ENCODE data around the gene SLC23A2.

SLC23A2 gene

GRCh38 chr20:4844325-4844724 lies 157.0 kb downstream of the SLC23A2 start:
- Histone ChIP-seq H3K4me3 (ENCODE audit: insufficient read length, low read depth) (no peak overlapping the region), H3K36me3 (ENCODE audit: insufficient read depth, insufficient read length, low read length) (no peaks in the 10 kb centered on the region), H3K27me3 (ENCODE audit: insufficient read depth, insufficient read length) (no peaks in the 10 kb centered on the region), H3K4me1 (ENCODE audit: insufficient read depth, insufficient read length) (no peaks in the 10 kb centered on the region), H3K9ac (ENCODE audit: insufficient read length, low read depth) (no peak overlapping the region), H3K9me3 (ENCODE audit: insufficient read depth, low read length) (no peaks in the 10 kb centered on the region)
- TF ChIP-seq ZNF274 (IDR thresholded peaks at IDR 0.05; ENCODE audit: low read depth, low read length) (no peak), YY1 (IDR thresholded peaks at IDR 0.05; ENCODE audit: insufficient read depth, insufficient read length) (no peak), SUZ12 (IDR thresholded peaks at IDR 0.05; ENCODE audit: extremely low read depth, insufficient read depth, insufficient read length) (no peak)
- no peak for DNase-seq (ENCODE audit: low read depth, low spot score)

- Histone ChIP-seq H3K4me1 (ENCODE audit: insufficient read depth, insufficient read length) (no peaks in the 10 kb centered on the region), H3K36me3 (ENCODE audit: insufficient read depth, insufficient read length, low read length) (no peaks in the 10 kb centered on the region), H3K4me3 (ENCODE audit: insufficient read length, low read depth) (no peak overlapping the region), H3K9me3 (ENCODE audit: insufficient read depth, low read length) (no peaks in the 10 kb centered on the region), H3K27me3 (ENCODE audit: insufficient read depth, insufficient read length) (no peaks in the 10 kb centered on the region), H3K9ac (ENCODE audit: insufficient read length, low read depth) (no peak overlapping the region)
- no peak for DNase-seq (ENCODE audit: low read depth, low spot score)
- no peak for TF ChIP-seq ZNF274 (IDR thresholded peaks at IDR 0.05; ENCODE audit: low read depth, low read length)
Measured at GRCh38 chr20:4840801-4841200, 160.5 kb downstream of the SLC23A2 start.

- H3K9me3 ChIP-seq (ENCODE audit: insufficient read depth, low read length), result no peaks in the 10 kb centered on the region
- no peak overlapping the region for H3K9ac ChIP-seq (ENCODE audit: insufficient read length, low read depth)
- no peak overlapping the region for H3K4me3 ChIP-seq (ENCODE audit: insufficient read length, low read depth)
- no peak for TF ChIP-seq ZNF274 (IDR thresholded peaks at IDR 0.05; ENCODE audit: low read depth, low read length)
- no peak for TF ChIP-seq YY1 (IDR thresholded peaks at IDR 0.05; ENCODE audit: insufficient read depth, insufficient read length)
- TF ChIP-seq SUZ12 (IDR thresholded peaks at IDR 0.05; ENCODE audit: extremely low read depth, insufficient read depth, insufficient read length), result no peak
- H3K4me1 ChIP-seq (ENCODE audit: insufficient read depth, insufficient read length), result peaks cover 5% of the 10 kb centered on the region
- no peaks in the 10 kb centered on the region for H3K27me3 ChIP-seq (ENCODE audit: insufficient read depth, insufficient read length)
- no peaks in the 10 kb centered on the region for H3K36me3 ChIP-seq (ENCODE audit: insufficient read depth, insufficient read length, low read length)
- DNase-seq (ENCODE audit: low read depth, low spot score), result no peak
Measured at GRCh38 chr20:4838526-4838925, 162.8 kb downstream of the SLC23A2 start.

GRCh38 chr20:4837760-4838159 lies 163.6 kb downstream of the SLC23A2 start:
- Histone ChIP-seq H3K4me1 (ENCODE audit: insufficient read depth, insufficient read length) (peaks cover 5% of the 10 kb centered on the region), H3K4me3 (ENCODE audit: insufficient read length, low read depth) (no peak overlapping the region), H3K9ac (ENCODE audit: insufficient read length, low read depth) (no peak overlapping the region), H3K9me3 (ENCODE audit: insufficient read depth, low read length) (no peaks in the 10 kb centered on the region), H3K27me3 (ENCODE audit: insufficient read depth, insufficient read length) (no peaks in the 10 kb centered on the region), H3K36me3 (ENCODE audit: insufficient read depth, insufficient read length, low read length) (no peaks in the 10 kb centered on the region)
- TF ChIP-seq ZNF274 (IDR thresholded peaks at IDR 0.05; ENCODE audit: low read depth, low read length), result no peak
- no peak for TF ChIP-seq SUZ12 (IDR thresholded peaks at IDR 0.05; ENCODE audit: extremely low read depth, insufficient read depth, insufficient read length)
- TF ChIP-seq YY1 (IDR thresholded peaks at IDR 0.05; ENCODE audit: insufficient read depth, insufficient read length), result no peak
- no peak for DNase-seq (ENCODE audit: low read depth, low spot score)

- H3K27me3 ChIP-seq (ENCODE audit: insufficient read depth, insufficient read length), result no peaks in the 10 kb centered on the region
- no peaks in the 10 kb centered on the region for H3K9me3 ChIP-seq (ENCODE audit: insufficient read depth, low read length)
- no peak overlapping the region for H3K9ac ChIP-seq (ENCODE audit: insufficient read length, low read depth)
- H3K36me3 ChIP-seq (ENCODE audit: insufficient read depth, insufficient read length, low read length), result no peaks in the 10 kb centered on the region
- no peak for TF ChIP-seq YY1 (IDR thresholded peaks at IDR 0.05; ENCODE audit: insufficient read depth, insufficient read length)
- TF ChIP-seq ZNF274 (IDR thresholded peaks at IDR 0.05; ENCODE audit: low read depth, low read length), result no peak
- no peak for TF ChIP-seq SUZ12 (IDR thresholded peaks at IDR 0.05; ENCODE audit: extremely low read depth, insufficient read depth, insufficient read length)
- no peak overlapping the region for H3K4me3 ChIP-seq (ENCODE audit: insufficient read length, low read depth)
- peaks cover 5% of the 10 kb centered on the region for H3K4me1 ChIP-seq (ENCODE audit: insufficient read depth, insufficient read length)
- DNase-seq (ENCODE audit: low read depth, low spot score), result no peak
Measured at GRCh38 chr20:4836935-4837334, 164.4 kb downstream of the SLC23A2 start.

GRCh38 chr20:4836473-4836872 lies 164.8 kb downstream of the SLC23A2 start:
- Histone ChIP-seq H3K4me3 (ENCODE audit: insufficient read length, low read depth) (no peak overlapping the region), H3K9me3 (ENCODE audit: insufficient read depth, low read length) (no peaks in the 10 kb centered on the region), H3K36me3 (ENCODE audit: insufficient read depth, insufficient read length, low read length) (no peaks in the 10 kb centered on the region), H3K4me1 (ENCODE audit: insufficient read depth, insufficient read length) (peaks cover 5% of the 10 kb centered on the region), H3K27me3 (ENCODE audit: insufficient read depth, insufficient read length) (no peaks in the 10 kb centered on the region), H3K9ac (ENCODE audit: insufficient read length, low read depth) (no peak overlapping the region)
- no peak for TF ChIP-seq ZNF274 (IDR thresholded peaks at IDR 0.05; ENCODE audit: low read depth, low read length)
- TF ChIP-seq YY1 (IDR thresholded peaks at IDR 0.05; ENCODE audit: insufficient read depth, insufficient read length), result no peak
- no peak for TF ChIP-seq SUZ12 (IDR thresholded peaks at IDR 0.05; ENCODE audit: extremely low read depth, insufficient read depth, insufficient read length)
- no peak for DNase-seq (ENCODE audit: low read depth, low spot score)

GRCh38 chr20:4835244-4836177 lies 165.8 kb downstream of the SLC23A2 start:
- Histone ChIP-seq H3K27me3 (ENCODE audit: insufficient read depth, insufficient read length) (no peaks in the 10 kb centered on the region), H3K36me3 (ENCODE audit: insufficient read depth, insufficient read length, low read length) (no peaks in the 10 kb centered on the region), H3K9me3 (ENCODE audit: insufficient read depth, low read length) (no peaks in the 10 kb centered on the region), H3K4me1 (ENCODE audit: insufficient read depth, insufficient read length) (peaks cover 5% of the 10 kb centered on the region), H3K4me3 (ENCODE audit: insufficient read length, low read depth) (no peak overlapping the region), H3K9ac (ENCODE audit: insufficient read length, low read depth) (no peak overlapping the region)
- no peak for DNase-seq (ENCODE audit: low read depth, low spot score)
- TF ChIP-seq ZNF274 (IDR thresholded peaks at IDR 0.05; ENCODE audit: low read depth, low read length) (no peak), YY1 (IDR thresholded peaks at IDR 0.05; ENCODE audit: insufficient read depth, insufficient read length) (no peak), SUZ12 (IDR thresholded peaks at IDR 0.05; ENCODE audit: extremely low read depth, insufficient read depth, insufficient read length) (no peak)

All from NT2/D1 (cell line).